H9 (cell line): Measurements from ENCODE around the gene PKNOX2. TPM values are rescaled to one million over a fixed set of nuclear protein-coding genes. Genes with fewer than 3 reads are reported as not detected.

Experiments used
- DNase-seq: peaks from one replicate; pipeline ENCODE4 v3.0.0-alpha.2; 2017
- H2AFZ ChIP-seq: one replicate; pipeline ENCODE4 v1.6.1; 2013; ENCODE audit warnings: mild to moderate bottlenecking, low read length, control low read depth, moderate library complexity
- H2AK5ac ChIP-seq: 2 replicates; pipeline ENCODE4 v1.6.1; 2013; ENCODE audit warnings: low read length, control low read depth, mixed read lengths; ENCODE audit not compliant: insufficient read length
- H2BK120ac ChIP-seq: one replicate; pipeline ENCODE4 v1.6.1; 2013; ENCODE audit warnings: low read depth, mild to moderate bottlenecking, low read length, control low read depth, inconsistent platforms; ENCODE audit not compliant: poor library complexity, severe bottlenecking
- H2BK12ac ChIP-seq: 2 replicates; pipeline ENCODE4 v1.6.1; 2013; ENCODE audit warnings: low read length, control low read depth, mixed read lengths, low read depth; ENCODE audit not compliant: insufficient read length
- H2BK15ac ChIP-seq: 2 replicates; pipeline ENCODE4 v1.6.1; 2013; ENCODE audit warnings: low read depth, low read length, control low read depth
- H2BK20ac ChIP-seq: one replicate; pipeline ENCODE4 v1.6.1; 2013; ENCODE audit warnings: low read depth, mild to moderate bottlenecking, low read length, control low read depth, inconsistent platforms; ENCODE audit not compliant: poor library complexity, severe bottlenecking
- H2BK5ac ChIP-seq: 2 replicates; pipeline ENCODE4 v1.6.1; 2013; ENCODE audit warnings: low read length, control low read depth, mixed read lengths; ENCODE audit not compliant: insufficient read length
- H3K14ac ChIP-seq: 2 replicates; pipeline ENCODE4 v1.6.1; 2013; ENCODE audit warnings: low read length, control low read depth; ENCODE audit not compliant: insufficient read depth
- H3K18ac ChIP-seq: 2 replicates; pipeline ENCODE4 v1.6.1; 2013; ENCODE audit warnings: low read depth, mild to moderate bottlenecking, mixed read lengths, low read length, control low read depth; ENCODE audit not compliant: insufficient read length
- H3K23ac ChIP-seq: 2 replicates; pipeline ENCODE4 v1.6.1; 2013; ENCODE audit warnings: low read length, control low read depth, mixed read lengths, low read depth; ENCODE audit not compliant: insufficient read length
- H3K23me2 ChIP-seq: 2 replicates; pipeline ENCODE4 v1.6.1; 2013; ENCODE audit warnings: low read depth, mild to moderate bottlenecking, mixed read lengths, low read length, control low read depth; ENCODE audit not compliant: insufficient read length, poor library complexity, severe bottlenecking
- H3K27ac ChIP-seq: 2 replicates; pipeline ENCODE4 v1.5.1; 2013; ENCODE audit warnings: low read length, control low read depth, mixed read lengths, low read depth; ENCODE audit not compliant: insufficient read length
- H3K27me3 ChIP-seq: 2 replicates; pipeline ENCODE4 v1.6.1; 2013; ENCODE audit warnings: low read length, control low read depth, inconsistent platforms; ENCODE audit not compliant: insufficient read depth
- H3K4ac ChIP-seq: 2 replicates; pipeline ENCODE4 v1.6.1; 2013; ENCODE audit warnings: low read depth, mild to moderate bottlenecking, control low read depth, inconsistent platforms, low read length, moderate library complexity
- H3K4me1 ChIP-seq: 2 replicates; pipeline ENCODE4 v1.6.1; 2013; ENCODE audit warnings: low read length, control low read depth, inconsistent platforms; ENCODE audit not compliant: insufficient read depth
- H3K4me2 ChIP-seq: 2 replicates; pipeline ENCODE4 v1.6.1; 2013; ENCODE audit warnings: low read length, control low read depth, mixed read lengths; ENCODE audit not compliant: insufficient read length, insufficient read depth
- H3K56ac ChIP-seq: 2 replicates; pipeline ENCODE4 v1.6.1; 2013; ENCODE audit warnings: low read depth, mild to moderate bottlenecking, mixed read lengths, low read length, control low read depth; ENCODE audit not compliant: insufficient read length
- H3K79me1 ChIP-seq: 2 replicates; pipeline ENCODE4 v1.6.1; 2013; ENCODE audit warnings: low read depth, mild to moderate bottlenecking, moderate library complexity, low read length, control low read depth, inconsistent platforms; ENCODE audit not compliant: insufficient read depth, poor library complexity, severe bottlenecking
- H3K79me2 ChIP-seq: 2 replicates; pipeline ENCODE4 v1.6.1; 2013; ENCODE audit warnings: low read length, control low read depth, inconsistent platforms; ENCODE audit not compliant: insufficient read depth
- H3K9ac ChIP-seq: 2 replicates; pipeline ENCODE4 v1.6.1; 2013; ENCODE audit warnings: low read length, control low read depth, mixed read lengths; ENCODE audit not compliant: insufficient read length; ENCODE audit errors: extremely low read depth
- H3K9me3 ChIP-seq: one replicate; pipeline ENCODE4 v1.6.1; 2013; ENCODE audit warnings: low read depth, low read length, inconsistent platforms; ENCODE audit not compliant: control insufficient read depth
- H3T11ph ChIP-seq: one replicate; pipeline ENCODE4 v1.6.1; 2013; ENCODE audit warnings: mild to moderate bottlenecking, low read length, control low read depth, inconsistent platforms
- H4K20me1 ChIP-seq: one replicate; pipeline ENCODE4 v1.6.1; 2013; ENCODE audit not compliant: control insufficient read depth, insufficient read length, insufficient read depth
- H4K5ac ChIP-seq: 2 replicates; pipeline ENCODE4 v1.6.1; 2013; ENCODE audit warnings: low read depth, mild to moderate bottlenecking, mixed read lengths, low read length, control low read depth; ENCODE audit not compliant: insufficient read length
- H4K8ac ChIP-seq: replicated peaks from 2 replicates; pipeline ENCODE4 v1.6.1; 2013; ENCODE audit warnings: low read length, control low read depth, mixed read lengths, low read depth; ENCODE audit not compliant: insufficient read length
- H4K91ac ChIP-seq: 2 replicates; pipeline ENCODE4 v1.6.1; 2013; ENCODE audit warnings: low read depth, mild to moderate bottlenecking, moderate library complexity, mixed read lengths, low read length, control low read depth; ENCODE audit not compliant: insufficient read length
- H3K27ac Mint-ChIP-seq, 3 experiments: 2 replicates in 2 of 3; 3 replicates in 1 of 3; pipeline ENCODE4 v1.8.0; 2020 to 2021; ENCODE audit warnings: mixed read lengths in 3 of 3, mild to moderate bottlenecking in 1 of 3, moderate library complexity in 1 of 3
- H3K27me3 Mint-ChIP-seq: 2 replicates; pipeline ENCODE4 v1.8.0; 2021; ENCODE audit warnings: low read depth, mild to moderate bottlenecking, moderate library complexity, mixed read lengths
- H3K36me3 Mint-ChIP-seq, 3 experiments: 2 replicates in 2 of 3; 3 replicates in 1 of 3; pipeline ENCODE4 v1.8.0; 2020 to 2021; ENCODE audit warnings: low read depth in 3 of 3, mixed read lengths in 3 of 3; ENCODE audit not compliant: insufficient read depth in 1 of 3
- H3K4me1 Mint-ChIP-seq, 2 experiments: 2 replicates each; pipeline ENCODE4 v1.8.0; 2020; ENCODE audit warnings: mixed read lengths in 2 of 2
- H3K4me3 Mint-ChIP-seq, 2 experiments: 2 replicates in 1 of 2; 3 replicates in 1 of 2; pipeline ENCODE4 v1.8.0; 2020 to 2021; ENCODE audit warnings: mild to moderate bottlenecking in 2 of 2, mixed read lengths in 2 of 2, moderate library complexity in 1 of 2
- H3K9me3 Mint-ChIP-seq, 2 experiments: 2 replicates in 1 of 2; 3 replicates in 1 of 2; pipeline ENCODE4 v1.8.0; 2020; ENCODE audit warnings: mild to moderate bottlenecking in 2 of 2, mixed read lengths in 2 of 2, moderate library complexity in 1 of 2
- CTCF ChIP-seq: fragments of 200-600 bp; sonication (generic); conservative IDR thresholded peaks from 3 replicates; pipeline ENCODE4 v1.8.0; 2021; ENCODE audit warnings: antibody characterized with exemption, mild to moderate bottlenecking
- WGBS: extraction: QIAGEN DNeasy Blood & Tissue Kit; methylation state at CpG from one replicate; pipeline ENCODE4 v1.1.7; 2013; ENCODE audit warnings: missing lambda C conversion rate, low lambda C conversion rate, mixed read lengths; ENCODE audit not compliant: insufficient read length; ENCODE audit errors: extremely low coverage; 5-methylcytosine and 5-hydroxymethylcytosine counted together
- total RNA-seq: library from RNA; stranded (reverse); gene quantifications from 2 replicates; pipeline ENCODE4 v1.2.1, GENCODE V29; 2021

PKNOX2 gene
- total RNA-seq, 1 experiment from 2014 or later = 1.3 TPM

- Histone ChIP-seq H3K18ac (no peak overlapping the region), H3K56ac (no peak overlapping the region), H2AK5ac (no peak overlapping the region), H3K79me2 (no peaks in the 10 kb centered on the region), H3K4ac (no peak overlapping the region), H3K27ac (no peak overlapping the region), H2BK12ac (no peak overlapping the region), H3T11ph (no peak overlapping the region), H3K23me2 (no peaks in the 10 kb centered on the region), H3K27me3 (no peaks in the 10 kb centered on the region), H4K20me1 (no peaks in the 10 kb centered on the region), H3K23ac (no peak overlapping the region), H2BK20ac (no peak overlapping the region), H3K9ac (no peak overlapping the region), H2BK5ac (no peak overlapping the region), H3K4me2 (no peak overlapping the region), H3K9me3 (no peaks in the 10 kb centered on the region), H3K4me1 (no peaks in the 10 kb centered on the region), H4K8ac (no peak overlapping the region), H3K79me1 (no peaks in the 10 kb centered on the region), H2BK120ac (no peak overlapping the region), H4K5ac (no peak overlapping the region), H3K14ac (no peak overlapping the region), H2AFZ (no peak overlapping the region), H4K91ac (no peak overlapping the region), H2BK15ac (no peak overlapping the region)
- no peak for DNase-seq
- H3K36me3 Mint-ChIP-seq = 0 out of 7 replicates have a peak, but pooled peaks cover 0 to 2% (median 0%) of the 10 kb centered on the region in 3 experiments
- peaks cover 62% of the 10 kb centered on the region for H3K27me3 Mint-ChIP-seq
- H3K4me1 Mint-ChIP-seq = no peaks in the 10 kb centered on the region; a peak in 1 of 4 replicates
- H3K9me3 Mint-ChIP-seq = peaks cover 2% of the 10 kb centered on the region in 2 experiments; a peak in 2 of 5 replicates
- no CpG with 5 or more reads among the region's 4 CpGs for WGBS
- H3K4me3 Mint-ChIP-seq = no peak overlapping the region
- no peak for TF ChIP-seq CTCF
- H3K27ac Mint-ChIP-seq = no peak overlapping the region
Measured at GRCh38 chr11:125117429-125117828, 47.1 kb upstream of the PKNOX2 start.
